Gastrocnemius medialis (tissue), 4 donors: ENCODE results near the gene RC3H1.

ENCODE experiments used
- POLR2A ChIP-seq, 2 donors: fragments of 450-650 bp; IDR thresholded peaks; one replicate each; pipeline ENCODE4 v1.6.1; 2017; ENCODE audit warnings: antibody characterized with exemption in 2 of 2, mild to moderate bottlenecking in 2 of 2, moderate library complexity in 2 of 2
- TF ChIP-seq, protein P1 (sequence below), 5 experiments: fragments of 450-650 bp in 3 of 5; fragments of 200-600 bp in 2 of 5; sonication (generic) in 2 of 5; IDR thresholded peaks in 4 of 5; conservative IDR thresholded peaks in 1 of 5; 1 replicate in 4 of 5; 2 replicates in 1 of 5; pipeline ENCODE4 v1.5.1; 2016 to 2019; ENCODE audit warnings: antibody characterized with exemption in 5 of 5, mild to moderate bottlenecking in 3 of 5, moderate library complexity in 3 of 5

DNA sequence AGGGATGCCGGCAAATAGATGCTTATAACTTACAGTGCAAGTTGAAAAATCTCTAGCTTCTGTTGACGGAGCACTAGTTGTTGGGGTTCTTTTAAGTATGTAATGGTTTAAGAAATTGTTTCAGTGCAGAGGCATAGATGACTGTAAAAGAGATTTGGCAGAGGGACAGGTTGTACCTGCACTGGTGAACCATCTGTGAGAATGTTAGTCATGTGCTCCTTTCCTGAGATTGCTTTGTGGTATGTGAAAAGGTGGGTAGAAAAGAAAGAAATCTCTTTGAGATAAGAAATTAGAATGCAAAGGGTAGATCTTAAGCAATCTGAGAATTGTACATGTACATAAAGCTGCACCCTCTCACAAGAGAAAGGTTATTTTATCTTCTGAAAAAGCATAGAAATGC is 134.5 kb downstream of the RC3H1 start:
- TF ChIP-seq, protein P1, sequence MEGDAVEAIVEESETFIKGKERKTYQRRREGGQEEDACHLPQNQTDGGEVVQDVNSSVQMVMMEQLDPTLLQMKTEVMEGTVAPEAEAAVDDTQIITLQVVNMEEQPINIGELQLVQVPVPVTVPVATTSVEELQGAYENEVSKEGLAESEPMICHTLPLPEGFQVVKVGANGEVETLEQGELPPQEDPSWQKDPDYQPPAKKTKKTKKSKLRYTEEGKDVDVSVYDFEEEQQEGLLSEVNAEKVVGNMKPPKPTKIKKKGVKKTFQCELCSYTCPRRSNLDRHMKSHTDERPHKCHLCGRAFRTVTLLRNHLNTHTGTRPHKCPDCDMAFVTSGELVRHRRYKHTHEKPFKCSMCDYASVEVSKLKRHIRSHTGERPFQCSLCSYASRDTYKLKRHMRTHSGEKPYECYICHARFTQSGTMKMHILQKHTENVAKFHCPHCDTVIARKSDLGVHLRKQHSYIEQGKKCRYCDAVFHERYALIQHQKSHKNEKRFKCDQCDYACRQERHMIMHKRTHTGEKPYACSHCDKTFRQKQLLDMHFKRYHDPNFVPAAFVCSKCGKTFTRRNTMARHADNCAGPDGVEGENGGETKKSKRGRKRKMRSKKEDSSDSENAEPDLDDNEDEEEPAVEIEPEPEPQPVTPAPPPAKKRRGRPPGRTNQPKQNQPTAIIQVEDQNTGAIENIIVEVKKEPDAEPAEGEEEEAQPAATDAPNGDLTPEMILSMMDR (IDR thresholded peaks at IDR 0.05 in 4 of 5, conservative IDR thresholded peaks at IDR 0.05 in 1 of 5): no peak
- no peak for TF ChIP-seq POLR2A (IDR thresholded peaks at IDR 0.05)
